H1 (cell line): ENCODE results near the gene SLC39A10. TPM values are rescaled to one million over a fixed set of nuclear protein-coding genes. Genes with fewer than 3 reads are reported as not detected.

Experiments
- BCL11A ChIP-seq, 2 experiments: IDR thresholded peaks; one replicate each; pipeline ENCODE4 v1.6.1; 2011; ENCODE audit warnings: low read depth in 2 of 2, low read length in 2 of 2, mild to moderate bottlenecking in 2 of 2
- CTBP2 ChIP-seq: IDR thresholded peaks from 2 replicates; pipeline ENCODE4 v1.7.0; 2011; ENCODE audit warnings: borderline replicate concordance, mild to moderate bottlenecking, moderate library complexity, mixed read lengths, low read length; ENCODE audit not compliant: insufficient read depth, insufficient read length
- KDM5A ChIP-seq: fragments of 200-600 bp; IDR thresholded peaks from 2 replicates; pipeline ENCODE4 v1.7.1; 2012; ENCODE audit warnings: mild to moderate bottlenecking, low read length, inconsistent platforms, mixed read lengths
- SP4 ChIP-seq: IDR thresholded peaks from 2 replicates; pipeline ENCODE4 v1.6.1; 2012; ENCODE audit warnings: low read length, inconsistent platforms
- TAF7 ChIP-seq: optimal IDR thresholded peaks from 2 replicates; pipeline ENCODE3; 2011; ENCODE audit warnings: low read depth, mild to moderate bottlenecking, inconsistent platforms, low read length, moderate library complexity, borderline replicate concordance
- TEAD4 ChIP-seq: IDR thresholded peaks from 2 replicates; pipeline ENCODE4 v1.6.1; 2012; ENCODE audit warnings: low read depth, low read length, inconsistent platforms, mixed read lengths
- YY1 ChIP-seq: IDR thresholded peaks from 2 replicates; pipeline ENCODE4 v1.6.1; 2011; ENCODE audit warnings: low read depth, mild to moderate bottlenecking, low read length
- polyA plus RNA-seq, 7 experiments: library from polyadenylated mRNA; depleted of rRNA in 3 of 7; stranded (reverse) in 5 of 7; unstranded in 2 of 7; fragments of >200 nt in 5 of 7; fragments of 200-250 nt in 2 of 7; gene quantifications; 1 replicate in 5 of 7; 2 replicates in 1 of 7; 4 replicates in 1 of 7; pipeline versions ENCODE4 v1.2.1 to v1.2.3, GENCODE V29; 2011 to 2013; ENCODE audit warnings: missing spikeins in 2 of 7, mixed read lengths in 2 of 7
- total RNA-seq: library from RNA; stranded (reverse); fragmentation: NEBNext Ultra II Directional; extraction: Animal tissue kit (Norgen Biotek cat#: 25700); gene quantifications from 2 replicates; pipeline ENCODE4 v1.2.1, GENCODE V29; 2021
- TF ChIP-seq, protein P1 (sequence below): IDR thresholded peaks from 2 replicates; pipeline ENCODE4 v1.6.1; 2011; ENCODE audit warnings: low read length, improper control_type of control experiment

Gene SLC39A10
- total and polyA plus RNA-seq, 2 of the 8 experiments (the other 6 are each of a cell fraction or from before 2014, with no cell fraction given) = 68.1 to 234 TPM

DNA sequence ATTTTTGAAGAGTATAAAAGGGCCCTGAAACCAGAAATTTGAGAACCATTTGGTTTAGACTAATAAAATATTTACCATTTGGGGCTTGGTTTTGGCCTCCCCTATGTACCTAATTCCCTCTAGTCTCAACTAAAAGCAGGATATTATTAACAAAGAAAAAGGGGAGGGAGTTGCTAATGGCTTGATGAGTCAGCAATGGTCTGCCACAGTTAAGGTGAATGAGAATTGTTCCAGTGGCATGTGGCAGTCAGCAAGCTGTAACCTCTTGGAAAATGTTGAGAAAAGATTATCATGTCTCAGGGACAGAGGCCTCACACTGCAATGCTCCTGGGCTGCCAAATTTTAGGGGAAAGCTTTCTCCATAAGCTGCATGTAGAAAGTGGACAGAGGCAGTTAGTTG, 20.1 kb upstream of the SLC39A10 start (continued):
- TF ChIP-seq, protein P1, sequence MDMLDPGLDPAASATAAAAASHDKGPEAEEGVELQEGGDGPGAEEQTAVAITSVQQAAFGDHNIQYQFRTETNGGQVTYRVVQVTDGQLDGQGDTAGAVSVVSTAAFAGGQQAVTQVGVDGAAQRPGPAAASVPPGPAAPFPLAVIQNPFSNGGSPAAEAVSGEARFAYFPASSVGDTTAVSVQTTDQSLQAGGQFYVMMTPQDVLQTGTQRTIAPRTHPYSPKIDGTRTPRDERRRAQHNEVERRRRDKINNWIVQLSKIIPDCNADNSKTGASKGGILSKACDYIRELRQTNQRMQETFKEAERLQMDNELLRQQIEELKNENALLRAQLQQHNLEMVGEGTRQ = no peak
- TF ChIP-seq CTBP2 = no peak
- no peak for TF ChIP-seq TAF7
- TF ChIP-seq YY1 = no peak
- TF ChIP-seq SP4 = no peak
- TF ChIP-seq TEAD4 = no peak
- TF ChIP-seq KDM5A = no peak
- TF ChIP-seq BCL11A (IDR thresholded peaks at IDR 0.05; ENCODE audit: low read depth in 2 of 2, low read length in 2 of 2) = no peak
